RWPE2 (cell line): ENCODE results near the gene SYNM.

ENCODE experiments used
- ATAC-seq: fragments of 200-7000 bp; cut with Tn5 transposase; 3 replicates; pipeline ENCODE4 v1.9.1; 2021; ENCODE audit warnings: low read depth
- DNase-seq: peaks from one replicate; pipeline ENCODE4 v3.0.0-alpha.2; 2020; ENCODE audit warnings: low spot score
- H3K27ac ChIP-seq: fragments of 450-650 bp; 2 replicates; pipeline ENCODE4 v1.5.1; 2017; ENCODE audit warnings: mild to moderate bottlenecking; ENCODE audit not compliant: poor library complexity, severe bottlenecking
- H3K27me3 ChIP-seq: fragments of 250-450 bp; sonication (Bioruptor Pico); 2 replicates; pipeline ENCODE4 v1.5.1; 2021; ENCODE audit warnings: mild to moderate bottlenecking, moderate library complexity; ENCODE audit not compliant: insufficient read depth, poor library complexity, severe bottlenecking
- H3K36me3 ChIP-seq: fragments of 250-450 bp; sonication (Bioruptor Pico); 2 replicates; pipeline ENCODE4 v1.5.1; 2020; ENCODE audit warnings: low read depth, mild to moderate bottlenecking, moderate library complexity
- H3K4me1 ChIP-seq: fragments of 250-450 bp; sonication (Bioruptor Pico); 2 replicates; pipeline ENCODE4 v1.5.1; 2021; ENCODE audit warnings: mild to moderate bottlenecking, moderate library complexity; ENCODE audit not compliant: insufficient read depth, poor library complexity, severe bottlenecking
- H3K4me3 ChIP-seq: fragments of 250-450 bp; sonication (Bioruptor Pico); 2 replicates; pipeline ENCODE4 v1.5.1; 2021; ENCODE audit warnings: mild to moderate bottlenecking, moderate library complexity; ENCODE audit not compliant: severe bottlenecking
- H3K9me3 ChIP-seq: fragments of 250-450 bp; sonication (Bioruptor Pico); 2 replicates; pipeline ENCODE4 v1.5.1; 2021; ENCODE audit warnings: mild to moderate bottlenecking, moderate library complexity; ENCODE audit not compliant: severe bottlenecking
- TF ChIP-seq, protein P1 (sequence below): fragments of 450-650 bp; IDR thresholded peaks from one replicate; pipeline ENCODE4 v1.5.1; 2017; ENCODE audit warnings: mild to moderate bottlenecking, moderate library complexity; ENCODE audit not compliant: poor library complexity, severe bottlenecking

The SYNM gene

GRCh38 chr15:99157456-99157855 lies 52.6 kb downstream of the SYNM start:
- H3K27ac ChIP-seq = no peak overlapping the region
- H3K36me3 ChIP-seq = peaks cover 41% of the 10 kb centered on the region
- TF ChIP-seq, protein P1, sequence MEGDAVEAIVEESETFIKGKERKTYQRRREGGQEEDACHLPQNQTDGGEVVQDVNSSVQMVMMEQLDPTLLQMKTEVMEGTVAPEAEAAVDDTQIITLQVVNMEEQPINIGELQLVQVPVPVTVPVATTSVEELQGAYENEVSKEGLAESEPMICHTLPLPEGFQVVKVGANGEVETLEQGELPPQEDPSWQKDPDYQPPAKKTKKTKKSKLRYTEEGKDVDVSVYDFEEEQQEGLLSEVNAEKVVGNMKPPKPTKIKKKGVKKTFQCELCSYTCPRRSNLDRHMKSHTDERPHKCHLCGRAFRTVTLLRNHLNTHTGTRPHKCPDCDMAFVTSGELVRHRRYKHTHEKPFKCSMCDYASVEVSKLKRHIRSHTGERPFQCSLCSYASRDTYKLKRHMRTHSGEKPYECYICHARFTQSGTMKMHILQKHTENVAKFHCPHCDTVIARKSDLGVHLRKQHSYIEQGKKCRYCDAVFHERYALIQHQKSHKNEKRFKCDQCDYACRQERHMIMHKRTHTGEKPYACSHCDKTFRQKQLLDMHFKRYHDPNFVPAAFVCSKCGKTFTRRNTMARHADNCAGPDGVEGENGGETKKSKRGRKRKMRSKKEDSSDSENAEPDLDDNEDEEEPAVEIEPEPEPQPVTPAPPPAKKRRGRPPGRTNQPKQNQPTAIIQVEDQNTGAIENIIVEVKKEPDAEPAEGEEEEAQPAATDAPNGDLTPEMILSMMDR = no peak
- no peak for DNase-seq
- no peaks in the 10 kb centered on the region for H3K27me3 ChIP-seq
- H3K4me3 ChIP-seq = no peak overlapping the region
- H3K4me1 ChIP-seq = peaks cover 10% of the 10 kb centered on the region
- no peaks in the 10 kb centered on the region for H3K9me3 ChIP-seq
- no peak for ATAC-seq

DNA sequence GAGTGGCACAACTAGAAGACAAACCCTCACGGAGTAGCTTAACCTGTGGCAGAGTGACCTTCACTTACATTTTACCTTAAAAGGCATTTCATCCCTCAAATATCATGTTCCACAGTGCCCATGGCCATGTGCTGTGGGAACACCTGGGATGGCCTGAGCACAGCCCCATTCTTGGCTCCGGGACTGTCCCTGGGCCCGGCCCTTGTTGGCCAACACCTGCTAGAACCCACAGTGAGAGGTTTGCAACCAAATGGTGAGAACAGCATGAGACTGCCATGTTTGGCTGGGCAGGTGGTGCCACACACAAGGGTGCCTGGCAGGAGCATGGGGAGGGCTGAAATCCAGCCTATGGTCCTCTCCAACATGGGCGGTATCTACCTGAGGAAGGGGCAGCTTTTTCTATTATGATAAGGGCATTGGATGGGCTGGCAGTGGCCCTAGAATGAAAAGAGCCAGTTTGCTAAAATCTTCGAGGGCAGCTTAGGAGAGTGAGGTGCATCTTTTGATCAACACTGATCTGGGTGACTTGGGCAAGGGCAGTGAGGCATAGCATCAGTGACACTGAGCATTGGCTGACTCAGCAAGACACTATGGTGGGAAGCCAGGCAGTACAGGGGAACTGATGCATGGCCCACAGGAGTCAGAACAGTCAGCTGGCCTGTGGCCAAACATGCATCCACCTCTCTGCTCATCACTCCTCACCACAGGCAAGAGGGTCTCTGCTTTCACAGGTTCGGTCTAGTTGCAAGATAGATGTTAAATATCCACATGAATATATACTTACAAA lies 53.9 kb downstream of the SYNM start:
- DNase-seq (no peak), ATAC-seq (no peak)
- TF ChIP-seq, protein P1 = no peak
- Histone ChIP-seq H3K9me3 (no peaks in the 10 kb centered on the region), H3K27me3 (no peaks in the 10 kb centered on the region), H3K4me3 (no peak overlapping the region), H3K36me3 (peaks cover 38% of the 10 kb centered on the region), H3K4me1 (peaks cover 10% of the 10 kb centered on the region), H3K27ac (no peak overlapping the region)

- Histone ChIP-seq H3K9me3 (no peaks in the 10 kb centered on the region), H3K4me1 (no peaks in the 10 kb centered on the region), H3K27me3 (no peaks in the 10 kb centered on the region), H3K36me3 (peaks cover 25% of the 10 kb centered on the region), H3K27ac (no peak overlapping the region), H3K4me3 (no peak overlapping the region)
- no peak for ATAC-seq
- DNase-seq = no peak
- TF ChIP-seq, protein P1 = no peak
These were observed 58.6 kb downstream of the SYNM start for GRCh38 chr15:99163271-99164062.

DNA sequence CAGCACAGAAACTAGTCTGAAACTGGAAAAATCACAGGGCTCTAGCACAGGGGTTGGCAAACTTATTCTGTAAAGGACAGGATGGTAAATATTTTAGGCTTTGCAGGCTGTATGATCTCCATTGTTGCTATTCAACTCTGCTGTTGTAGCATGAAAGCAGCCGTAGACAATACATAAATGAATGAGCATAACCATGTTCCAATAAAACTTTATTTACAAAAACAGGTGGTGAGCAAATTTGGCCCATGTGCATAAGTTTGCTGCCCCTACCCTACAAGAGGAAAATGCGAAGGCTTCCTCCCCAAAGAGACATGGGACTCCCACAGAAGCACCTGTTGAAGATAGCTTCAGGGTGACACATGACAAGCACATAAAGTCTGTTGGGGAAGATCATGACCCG lies 59.2 kb downstream of the SYNM start:
- Histone ChIP-seq H3K4me1 (no peaks in the 10 kb centered on the region), H3K36me3 (peaks cover 25% of the 10 kb centered on the region), H3K27me3 (no peaks in the 10 kb centered on the region), H3K4me3 (no peak overlapping the region), H3K27ac (no peak overlapping the region), H3K9me3 (no peaks in the 10 kb centered on the region)
- DNase-seq (no peak), ATAC-seq (no peak)
- TF ChIP-seq, protein P1 = no peak
